ENCODE results near the gene ATE1. TPM values are rescaled to one million over a fixed set of nuclear protein-coding genes. Genes with fewer than 3 reads are reported as not detected.

The ATE1 gene
- total RNA-seq, 2 donors from 2014 or later: 31.0 to 62.0 TPM

GRCh38 chr10:121735263-121735662 is 192.6 kb downstream of the ATE1 start:
- Histone ChIP-seq H3K27me3 (no peaks in the 10 kb centered on the region), H3K9me3 (no peaks in the 10 kb centered on the region), H3K4me3 (no peak overlapping the region), H3K4me1 (peaks cover 0 to 23% of the 10 kb centered on the region in 2 donors), H3K27ac (no peak overlapping the region), H3K36me3 (no peaks in the 10 kb centered on the region)
- TF ChIP-seq, protein P1, sequence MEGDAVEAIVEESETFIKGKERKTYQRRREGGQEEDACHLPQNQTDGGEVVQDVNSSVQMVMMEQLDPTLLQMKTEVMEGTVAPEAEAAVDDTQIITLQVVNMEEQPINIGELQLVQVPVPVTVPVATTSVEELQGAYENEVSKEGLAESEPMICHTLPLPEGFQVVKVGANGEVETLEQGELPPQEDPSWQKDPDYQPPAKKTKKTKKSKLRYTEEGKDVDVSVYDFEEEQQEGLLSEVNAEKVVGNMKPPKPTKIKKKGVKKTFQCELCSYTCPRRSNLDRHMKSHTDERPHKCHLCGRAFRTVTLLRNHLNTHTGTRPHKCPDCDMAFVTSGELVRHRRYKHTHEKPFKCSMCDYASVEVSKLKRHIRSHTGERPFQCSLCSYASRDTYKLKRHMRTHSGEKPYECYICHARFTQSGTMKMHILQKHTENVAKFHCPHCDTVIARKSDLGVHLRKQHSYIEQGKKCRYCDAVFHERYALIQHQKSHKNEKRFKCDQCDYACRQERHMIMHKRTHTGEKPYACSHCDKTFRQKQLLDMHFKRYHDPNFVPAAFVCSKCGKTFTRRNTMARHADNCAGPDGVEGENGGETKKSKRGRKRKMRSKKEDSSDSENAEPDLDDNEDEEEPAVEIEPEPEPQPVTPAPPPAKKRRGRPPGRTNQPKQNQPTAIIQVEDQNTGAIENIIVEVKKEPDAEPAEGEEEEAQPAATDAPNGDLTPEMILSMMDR (IDR thresholded peaks at IDR 0.05): no peak
- no peak for DNase-seq (ENCODE audit: low spot score)

DNA sequence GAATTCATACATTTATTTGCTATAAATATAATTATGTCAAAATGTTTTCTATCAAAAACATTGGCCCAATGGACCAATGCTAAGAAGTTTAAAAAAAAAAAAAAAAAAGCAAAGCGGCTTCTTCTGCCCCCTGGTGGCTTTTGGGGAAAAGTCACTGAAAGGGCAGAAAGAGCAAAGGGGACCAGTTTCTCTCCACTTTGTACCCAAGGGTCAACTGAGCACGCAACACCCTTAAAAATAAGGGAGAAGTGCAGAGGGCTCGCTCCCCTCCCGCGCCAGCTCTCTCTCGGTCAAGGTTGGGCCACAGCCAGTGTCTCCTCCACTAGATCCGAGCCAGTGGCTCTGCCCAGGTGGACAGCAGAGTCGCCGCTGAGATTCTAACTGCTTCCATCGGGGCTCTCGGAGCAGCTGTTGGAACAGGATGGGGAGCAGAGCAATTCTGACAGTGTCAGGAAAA is 193.2 kb downstream of the ATE1 start:
- TF ChIP-seq, protein P1 (IDR thresholded peaks at IDR 0.05): peak; percentile 49 to 72
- no peak for DNase-seq (ENCODE audit: low spot score)

GRCh38 chr10:121732656-121733445 is 195.0 kb downstream of the ATE1 start:
- Histone ChIP-seq H3K36me3 (no peaks in the 10 kb centered on the region), H3K27me3 (no peaks in the 10 kb centered on the region), H3K27ac (no peak overlapping the region), H3K4me3 (no peak overlapping the region), H3K9me3 (no peaks in the 10 kb centered on the region), H3K4me1 (peaks cover 0 to 23% of the 10 kb centered on the region in 2 donors)
- TF ChIP-seq, protein P1 (IDR thresholded peaks at IDR 0.05): no peak
- DNase-seq (ENCODE audit: low spot score): no peak

More for the DNA sequence above, 193.2 kb downstream of the ATE1 start:
- H3K4me1 ChIP-seq: peaks cover 0 to 23% of the 10 kb centered on the region in 2 donors
- no peak overlapping the region for H3K4me3 ChIP-seq
- no peaks in the 10 kb centered on the region for H3K36me3 ChIP-seq
- no peak overlapping the region for H3K27ac ChIP-seq
- no peaks in the 10 kb centered on the region for H3K27me3 ChIP-seq
- no peaks in the 10 kb centered on the region for H3K9me3 ChIP-seq

GRCh38 chr10:121732172-121732571 is 195.7 kb downstream of the ATE1 start:
- TF ChIP-seq, protein P1 (IDR thresholded peaks at IDR 0.05): no peak
- H3K4me3 ChIP-seq: no peak overlapping the region
- H3K27me3 ChIP-seq: no peaks in the 10 kb centered on the region
- DNase-seq (ENCODE audit: low spot score): no peak
- H3K9me3 ChIP-seq: no peaks in the 10 kb centered on the region
- peaks cover 0 to 20% of the 10 kb centered on the region in 2 donors for H3K4me1 ChIP-seq
- no peak overlapping the region for H3K27ac ChIP-seq
- no peaks in the 10 kb centered on the region for H3K36me3 ChIP-seq

DNA sequence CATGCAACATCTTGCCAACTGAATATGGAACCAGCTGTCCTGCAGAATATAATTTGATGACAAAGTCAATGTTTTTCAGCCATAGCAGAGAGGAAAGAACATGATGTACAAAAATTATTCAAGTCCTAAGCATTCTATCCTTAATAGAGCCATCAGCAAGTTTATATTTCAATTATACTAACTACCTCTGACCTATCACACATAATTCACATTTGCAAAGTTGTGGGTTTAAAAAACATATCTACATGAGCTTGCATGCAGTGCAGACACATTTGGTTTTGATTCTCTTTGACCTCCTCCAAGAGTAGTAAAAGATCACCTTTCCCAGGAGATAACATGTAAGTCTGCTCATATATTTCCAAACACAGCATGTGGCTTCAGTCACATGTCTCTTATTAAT is 203.5 kb downstream of the ATE1 start:
- DNase-seq (ENCODE audit: low spot score): no peak
- no peak overlapping the region for H3K27ac ChIP-seq
- no peak overlapping the region for H3K4me3 ChIP-seq
- no peaks in the 10 kb centered on the region for H3K9me3 ChIP-seq
- H3K36me3 ChIP-seq: no peaks in the 10 kb centered on the region
- H3K27me3 ChIP-seq: no peaks in the 10 kb centered on the region
- TF ChIP-seq, protein P1 (IDR thresholded peaks at IDR 0.05): no peak
- H3K4me1 ChIP-seq: no peaks in the 10 kb centered on the region

Measured in right atrium auricular region (tissue), 2 donors.